ENCODE data around the gene EHD3.

- no peak for TF ChIP-seq MAX (IDR thresholded peaks at IDR 0.05)
- TF ChIP-seq CREB1 (IDR thresholded peaks at IDR 0.05; ENCODE audit: low read depth): no peak
- no peak for TF ChIP-seq YY1 (IDR thresholded peaks at IDR 0.05; ENCODE audit: low read depth)
- TF ChIP-seq TEAD4 (IDR thresholded peaks at IDR 0.05): no peak
- TF ChIP-seq TCF12 (IDR thresholded peaks at IDR 0.05; ENCODE audit: low read depth): no peak
- TF ChIP-seq CEBPB (IDR thresholded peaks at IDR 0.05): no peak
Observed at GRCh38 chr2:31270131-31270530, 36.2 kb downstream of the EHD3 start.
